ENCODE data around the gene LDB2.

The LDB2 gene

GRCh38 chr4:16865209-16865896 is 33.1 kb downstream of the LDB2 start:
- Mint-ChIP-seq H3K27ac (no peak overlapping the region), H3K4me1 (no peaks in the 10 kb centered on the region), H3K4me3 (no peak overlapping the region), H3K9me3 (no peaks in the 10 kb centered on the region), H3K36me3 (no peaks in the 10 kb centered on the region)
- ATAC-seq (no peak), DNase-seq (ENCODE audit: low spot score in 2 of 2) (no peak)

GRCh38 chr4:16864199-16864598 is 34.2 kb downstream of the LDB2 start:
- Mint-ChIP-seq H3K4me1 (no peaks in the 10 kb centered on the region), H3K4me3 (no peak overlapping the region), H3K9me3 (no peaks in the 10 kb centered on the region), H3K27ac (no peak overlapping the region), H3K36me3 (no peaks in the 10 kb centered on the region)
- DNase-seq (ENCODE audit: low spot score in 2 of 2), result no peak
- ATAC-seq, result no peak

- Mint-ChIP-seq H3K27ac (no peak overlapping the region), H3K36me3 (no peaks in the 10 kb centered on the region), H3K4me3 (no peak overlapping the region), H3K9me3 (no peaks in the 10 kb centered on the region), H3K4me1 (no peaks in the 10 kb centered on the region)
- DNase-seq (ENCODE audit: low spot score in 2 of 2) (no peak), ATAC-seq (no peak)
These were observed 35.7 kb downstream of the LDB2 start for GRCh38 chr4:16862697-16863096.

GRCh38 chr4:16860516-16860915 is 37.9 kb downstream of the LDB2 start:
- Mint-ChIP-seq H3K4me1 (no peaks in the 10 kb centered on the region), H3K27ac (no peak overlapping the region), H3K4me3 (no peak overlapping the region), H3K36me3 (no peaks in the 10 kb centered on the region), H3K9me3 (no peaks in the 10 kb centered on the region)
- no peak for ATAC-seq
- no peak for DNase-seq (ENCODE audit: low spot score in 2 of 2)

- no peak for ATAC-seq
- H3K4me3 Mint-ChIP-seq, result no peak overlapping the region
- H3K36me3 Mint-ChIP-seq, result no peaks in the 10 kb centered on the region
- no peaks in the 10 kb centered on the region for H3K9me3 Mint-ChIP-seq
- no peaks in the 10 kb centered on the region for H3K4me1 Mint-ChIP-seq
- no peak for DNase-seq (ENCODE audit: low spot score in 2 of 2)
- H3K27ac Mint-ChIP-seq, result no peak overlapping the region
These were observed 39.4 kb downstream of the LDB2 start for GRCh38 chr4:16859031-16859430.

- Mint-ChIP-seq H3K4me1 (no peaks in the 10 kb centered on the region), H3K4me3 (no peak overlapping the region), H3K9me3 (no peaks in the 10 kb centered on the region), H3K36me3 (no peaks in the 10 kb centered on the region), H3K27ac (no peak overlapping the region)
- DNase-seq (ENCODE audit: low spot score in 2 of 2), result no peak
- no peak for ATAC-seq
These were observed 40.1 kb downstream of the LDB2 start for GRCh38 chr4:16858275-16858752.

- no peak overlapping the region for H3K4me3 Mint-ChIP-seq
- H3K4me1 Mint-ChIP-seq, result no peaks in the 10 kb centered on the region
- no peaks in the 10 kb centered on the region for H3K36me3 Mint-ChIP-seq
- ATAC-seq, result no peak
- no peak overlapping the region for H3K27ac Mint-ChIP-seq
- DNase-seq (ENCODE audit: low spot score in 2 of 2), result no peak
- H3K9me3 Mint-ChIP-seq, result no peaks in the 10 kb centered on the region
These were observed 41.0 kb downstream of the LDB2 start for GRCh38 chr4:16857425-16857824.

GRCh38 chr4:16853640-16854039 is 44.8 kb downstream of the LDB2 start:
- no peak overlapping the region for H3K4me3 Mint-ChIP-seq
- H3K36me3 Mint-ChIP-seq, result no peaks in the 10 kb centered on the region
- no peaks in the 10 kb centered on the region for H3K4me1 Mint-ChIP-seq
- H3K9me3 Mint-ChIP-seq, result no peaks in the 10 kb centered on the region
- ATAC-seq (no peak), DNase-seq (ENCODE audit: low spot score in 2 of 2) (no peak)
- no peak overlapping the region for H3K27ac Mint-ChIP-seq

- Mint-ChIP-seq H3K9me3 (no peaks in the 10 kb centered on the region), H3K27ac (no peak overlapping the region), H3K36me3 (no peaks in the 10 kb centered on the region), H3K4me1 (no peaks in the 10 kb centered on the region), H3K4me3 (no peak overlapping the region)
- DNase-seq (ENCODE audit: low spot score in 2 of 2), result no peak
- no peak for ATAC-seq
These were observed 45.8 kb downstream of the LDB2 start for GRCh38 chr4:16852644-16853043.

GRCh38 chr4:16852228-16852627 is 46.2 kb downstream of the LDB2 start:
- ATAC-seq, result no peak
- Mint-ChIP-seq H3K36me3 (no peaks in the 10 kb centered on the region), H3K4me3 (no peak overlapping the region), H3K4me1 (no peaks in the 10 kb centered on the region), H3K9me3 (no peaks in the 10 kb centered on the region), H3K27ac (no peak overlapping the region)
- no peak for DNase-seq (ENCODE audit: low spot score in 2 of 2)

- Mint-ChIP-seq H3K27ac (no peak overlapping the region), H3K4me3 (no peak overlapping the region), H3K4me1 (no peaks in the 10 kb centered on the region), H3K36me3 (no peaks in the 10 kb centered on the region), H3K9me3 (no peaks in the 10 kb centered on the region)
- DNase-seq (ENCODE audit: low spot score in 2 of 2), result no peak
- ATAC-seq, result no peak
These were observed 51.8 kb downstream of the LDB2 start for GRCh38 chr4:16846540-16847117.

- Mint-ChIP-seq H3K9me3 (no peaks in the 10 kb centered on the region), H3K4me3 (no peak overlapping the region), H3K27ac (no peak overlapping the region), H3K4me1 (no peaks in the 10 kb centered on the region), H3K36me3 (no peaks in the 10 kb centered on the region)
- DNase-seq (ENCODE audit: low spot score in 2 of 2), result no peak
- ATAC-seq, result no peak
These were observed 53.4 kb downstream of the LDB2 start for GRCh38 chr4:16844816-16845586.

GRCh38 chr4:16843831-16844508 is 54.5 kb downstream of the LDB2 start:
- Mint-ChIP-seq H3K36me3 (no peaks in the 10 kb centered on the region), H3K4me1 (no peaks in the 10 kb centered on the region), H3K9me3 (no peaks in the 10 kb centered on the region), H3K27ac (no peak overlapping the region), H3K4me3 (no peak overlapping the region)
- DNase-seq (ENCODE audit: low spot score in 2 of 2), result no peak
- no peak for ATAC-seq

GRCh38 chr4:16838226-16838875 is 60.1 kb downstream of the LDB2 start:
- Mint-ChIP-seq H3K4me3 (no peak overlapping the region), H3K4me1 (no peaks in the 10 kb centered on the region), H3K9me3 (no peaks in the 10 kb centered on the region), H3K36me3 (no peaks in the 10 kb centered on the region), H3K27ac (no peak overlapping the region)
- no peak for DNase-seq (ENCODE audit: low spot score in 2 of 2)
- no peak for ATAC-seq

- Mint-ChIP-seq H3K4me1 (no peaks in the 10 kb centered on the region), H3K36me3 (no peaks in the 10 kb centered on the region), H3K4me3 (no peak overlapping the region), H3K27ac (no peak overlapping the region), H3K9me3 (no peaks in the 10 kb centered on the region)
- ATAC-seq (no peak), DNase-seq (ENCODE audit: low spot score in 2 of 2) (no peak)
These were observed 61.0 kb downstream of the LDB2 start for GRCh38 chr4:16837475-16837874.

Data from stimulated activated effector memory CD8-positive, alpha-beta T cell treated with anti-CD3 and anti-CD28 coated beads, Interleukin-12 subunit alpha, Interleukin-12 subunit beta, amount 100 ng/mL, for 72 hours (primary cell).